Bone marrow (tissue), 2 donors: ENCODE results near the gene TGFBR3.
"Not testable (repeated sequence)": the region's sequence is repeated elsewhere in the genome, so short reads cannot be mapped to it uniquely, and the experiment has no call there.

ENCODE experiments used
- DNase-seq, 2 donors: peaks; one replicate each; lab custom pipeline; 2025; lab: John Stamatoyannopoulos, UW

The TGFBR3 gene

GRCh38 chr1:91847851-91848250 is 38.1 kb downstream of the TGFBR3 start:
- DNase-seq = no peak

GRCh38 chr1:91846639-91847013 is 39.3 kb downstream of the TGFBR3 start:
- DNase-seq = no peak

- DNase-seq = no peak
These were observed 39.8 kb downstream of the TGFBR3 start for GRCh38 chr1:91846007-91846638.

- DNase-seq = no peak
These were observed 41.0 kb downstream of the TGFBR3 start for GRCh38 chr1:91844862-91845528.

GRCh38 chr1:91843843-91844242 is 42.1 kb downstream of the TGFBR3 start:
- no peak for DNase-seq

- no peak for DNase-seq
These were observed 43.4 kb downstream of the TGFBR3 start for GRCh38 chr1:91842563-91842962.

- no peak for DNase-seq
These were observed 43.9 kb downstream of the TGFBR3 start for GRCh38 chr1:91842056-91842455.

- not testable (repeated sequence) for DNase-seq
These were observed 45.7 kb downstream of the TGFBR3 start for GRCh38 chr1:91840276-91840675.

- no peak for DNase-seq
These were observed 49.5 kb downstream of the TGFBR3 start for GRCh38 chr1:91836331-91837040.

- DNase-seq = no peak
These were observed 50.8 kb downstream of the TGFBR3 start for GRCh38 chr1:91835087-91835521.

- not testable (repeated sequence) for DNase-seq
These were observed 51.4 kb downstream of the TGFBR3 start for GRCh38 chr1:91834549-91834948.

- DNase-seq = no peak
These were observed 52.0 kb downstream of the TGFBR3 start for GRCh38 chr1:91833946-91834345.

- DNase-seq = no peak
These were observed 54.6 kb downstream of the TGFBR3 start for GRCh38 chr1:91831132-91831930.

GRCh38 chr1:91830242-91831131 is 55.5 kb downstream of the TGFBR3 start:
- DNase-seq = no peak

GRCh38 chr1:91829293-91830153 is 56.4 kb downstream of the TGFBR3 start:
- DNase-seq = no peak

- no peak for DNase-seq
These were observed 57.2 kb downstream of the TGFBR3 start for GRCh38 chr1:91828583-91829281.

- no peak for DNase-seq
These were observed 58.3 kb downstream of the TGFBR3 start for GRCh38 chr1:91827459-91828321.

GRCh38 chr1:91827087-91827458 is 58.9 kb downstream of the TGFBR3 start:
- no peak for DNase-seq

- DNase-seq = no peak
These were observed 59.3 kb downstream of the TGFBR3 start for GRCh38 chr1:91826649-91827048.
